NCI-H82 (cell line): ENCODE results near the gene TBL1XR1.
"Not testable (repeated sequence)": the region's sequence is repeated elsewhere in the genome, so short reads cannot be mapped to it uniquely, and the experiment has no call there.

Experiments used
- DNase-seq: peaks from one replicate; lab custom pipeline; 2025; lab: John Stamatoyannopoulos, UW

The TBL1XR1 gene

GRCh38 chr3:177208223-177208622 lies 10.9 kb upstream of the TBL1XR1 start:
- DNase-seq = no peak

- DNase-seq = no peak
Measured at GRCh38 chr3:177206936-177207335, 9.7 kb upstream of the TBL1XR1 start.

- DNase-seq = no peak
Measured at GRCh38 chr3:177203689-177204395, 6.6 kb upstream of the TBL1XR1 start.

GRCh38 chr3:177203016-177203415 lies 5.7 kb upstream of the TBL1XR1 start:
- DNase-seq = not testable (repeated sequence)

- no peak for DNase-seq
Measured at GRCh38 chr3:177201700-177202397, 4.6 kb upstream of the TBL1XR1 start.

GRCh38 chr3:177199206-177199760 lies 2.0 kb upstream of the TBL1XR1 start:
- DNase-seq = peak; percentile 29

- DNase-seq = peak; percentile 96
Measured at GRCh38 chr3:177197727-177198460, 612 bp upstream of the TBL1XR1 start.

- DNase-seq = peak; percentile 81
Measured at GRCh38 chr3:177196456-177197040, 734 bp downstream of the TBL1XR1 start.

GRCh38 chr3:177196008-177196455 lies 1.2 kb downstream of the TBL1XR1 start:
- peak; percentile 61 for DNase-seq

GRCh38 chr3:177195242-177195991 lies 1.9 kb downstream of the TBL1XR1 start:
- DNase-seq = peak; percentile 64

GRCh38 chr3:177194299-177194698 lies 3.0 kb downstream of the TBL1XR1 start:
- no peak for DNase-seq

GRCh38 chr3:177193688-177194268 lies 3.5 kb downstream of the TBL1XR1 start:
- peak; percentile 51 for DNase-seq

- not testable (repeated sequence) for DNase-seq
Measured at GRCh38 chr3:177193275-177193674, 4.0 kb downstream of the TBL1XR1 start.

GRCh38 chr3:177190756-177191681 lies 6.3 kb downstream of the TBL1XR1 start:
- no peak for DNase-seq

- DNase-seq = not testable (repeated sequence)
Measured at GRCh38 chr3:177190184-177190583, 7.1 kb downstream of the TBL1XR1 start.

GRCh38 chr3:177188325-177188724 lies 9.0 kb downstream of the TBL1XR1 start:
- not testable (repeated sequence) for DNase-seq

GRCh38 chr3:177186306-177186705 lies 11.0 kb downstream of the TBL1XR1 start:
- no peak for DNase-seq

GRCh38 chr3:177185035-177185574 lies 12.2 kb downstream of the TBL1XR1 start:
- no peak for DNase-seq

GRCh38 chr3:177184602-177185001 lies 12.7 kb downstream of the TBL1XR1 start:
- DNase-seq = not testable (repeated sequence)
